ENCODE measurements around the gene NAT9.

Gene NAT9

GRCh38 chr17:74761419-74761818, 14.7 kb downstream of the NAT9 start:
- no peak for DNase-seq (ENCODE audit: low spot score)

GRCh38 chr17:74760404-74761105, 15.6 kb downstream of the NAT9 start:
- DNase-seq (ENCODE audit: low spot score) = peak; percentile 84

- DNase-seq (ENCODE audit: low spot score) = no peak
Measured at GRCh38 chr17:74759941-74760340, 16.2 kb downstream of the NAT9 start.

GRCh38 chr17:74759243-74759801, 16.8 kb downstream of the NAT9 start:
- no peak for DNase-seq (ENCODE audit: low spot score)

GRCh38 chr17:74758848-74759168, 17.3 kb downstream of the NAT9 start:
- DNase-seq (ENCODE audit: low spot score) = no peak

GRCh38 chr17:74757931-74758847, 18.0 kb downstream of the NAT9 start:
- DNase-seq (ENCODE audit: low spot score) = no peak

- no peak for DNase-seq (ENCODE audit: low spot score)
Measured at GRCh38 chr17:74757502-74757901, 18.6 kb downstream of the NAT9 start.

- no peak for DNase-seq (ENCODE audit: low spot score)
Measured at GRCh38 chr17:74756891-74757290, 19.3 kb downstream of the NAT9 start.

- no peak for DNase-seq (ENCODE audit: low spot score)
Measured at GRCh38 chr17:74755533-74755932, 20.6 kb downstream of the NAT9 start.

- DNase-seq (ENCODE audit: low spot score) = no peak
Measured at GRCh38 chr17:74754832-74755231, 21.3 kb downstream of the NAT9 start.

- DNase-seq (ENCODE audit: low spot score) = no peak
Measured at GRCh38 chr17:74752822-74753401, 23.2 kb downstream of the NAT9 start.

- DNase-seq (ENCODE audit: low spot score) = no peak
Measured at GRCh38 chr17:74752415-74752814, 23.7 kb downstream of the NAT9 start.

GRCh38 chr17:74750327-74751069, 25.6 kb downstream of the NAT9 start:
- peak; percentile 71 for DNase-seq (ENCODE audit: low spot score)

GRCh38 chr17:74750039-74750326, 26.2 kb downstream of the NAT9 start:
- DNase-seq (ENCODE audit: low spot score) = no peak

GRCh38 chr17:74749279-74750038, 26.7 kb downstream of the NAT9 start:
- no peak for DNase-seq (ENCODE audit: low spot score)

- peak; percentile 93 for DNase-seq (ENCODE audit: low spot score)
Measured at GRCh38 chr17:74748529-74749278, 27.4 kb downstream of the NAT9 start, which contains the start of gene NHERF1. Gene NHERF1, plus strand, starts transcription at chr17:74748628. Its CDS starts 219 bp downstream, at chr17:74748847.

- no peak for DNase-seq (ENCODE audit: low spot score)
Measured at GRCh38 chr17:74748279-74748528, 27.9 kb downstream of the NAT9 start.

- DNase-seq (ENCODE audit: low spot score) = no peak
Measured at GRCh38 chr17:74746922-74747321, 29.2 kb downstream of the NAT9 start.

- DNase-seq (ENCODE audit: low spot score) = no peak
Measured at GRCh38 chr17:74746376-74746775, 29.8 kb downstream of the NAT9 start.

GRCh38 chr17:74745548-74746177, 30.5 kb downstream of the NAT9 start:
- DNase-seq (ENCODE audit: low spot score) = no peak
